ENCODE measurements around the gene SYT14. TPM values are rescaled to one million over a fixed set of nuclear protein-coding genes. Genes with fewer than 3 reads are reported as not detected.

The SYT14 gene
- polyA plus RNA-seq, 2 donors, result under 0.01 TPM

DNA sequence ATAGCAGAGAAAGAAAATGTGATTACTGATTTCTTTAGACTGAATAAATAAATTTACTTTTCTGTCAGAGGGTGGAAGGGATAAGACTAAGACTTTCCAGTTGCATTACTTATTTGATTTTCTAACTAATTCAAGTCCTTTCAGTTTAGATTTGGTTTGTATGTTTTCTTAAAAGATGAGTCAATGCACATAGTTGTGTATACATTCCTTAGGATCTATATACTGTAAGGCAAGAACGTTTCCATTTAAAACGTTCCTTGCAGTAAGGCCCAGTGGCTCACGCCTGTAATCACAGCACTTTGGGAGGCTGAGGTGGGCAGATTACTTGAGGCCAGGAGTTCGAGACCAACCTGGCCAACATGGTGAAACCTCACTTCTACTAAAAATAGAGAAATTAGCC is 280.0 kb downstream of the SYT14 start:
- Histone ChIP-seq H3K4me1 (ENCODE audit: control insufficient read depth in 2 of 2, insufficient read depth in 2 of 2, low read length in 1 of 2) (peaks cover 0 to 3% of the 10 kb centered on the region in 2 donors), H3K27ac (ENCODE audit: low read depth in 2 of 2, low read length in 1 of 2) (no peak overlapping the region), H3K9me3 (ENCODE audit: control insufficient read depth in 2 of 2, insufficient read depth in 1 of 2, low read depth in 1 of 2, low read length in 1 of 2) (no peaks in the 10 kb centered on the region), H3K4me3 (ENCODE audit: low read depth in 1 of 2, low read length in 2 of 2) (no peak overlapping the region), H3K27me3 (ENCODE audit: control insufficient read depth in 1 of 2, insufficient read depth in 2 of 2, low read length in 2 of 2) (no peaks in the 10 kb centered on the region), H3K36me3 (ENCODE audit: control insufficient read depth in 2 of 2, insufficient read depth in 2 of 2, low read length in 1 of 2) (no peaks in the 10 kb centered on the region)
- 66 to 68% methylated on average over 4 of the region's 4 CpGs for WGBS, 2 donors

Other genes starting within 250 kb of the SYT14 start
- gene HSD11B1, start 233.4 kb upstream of the SYT14 start, polyA plus RNA-seq, result under 1 TPM; 0.24 to 0.41 TPM
- 1 to 10 TPM; 2.5 to 2.9 TPM for gene TRAF3IP3, start 182.2 kb upstream of the SYT14 start, polyA plus RNA-seq
- 1 to 10 TPM; 2.1 to 2.8 TPM for gene C1orf74, start 153.7 kb upstream of the SYT14 start, polyA plus RNA-seq
- 10 to 100 TPM; 36.7 to 50.3 TPM for gene IRF6, start 132.1 kb upstream of the SYT14 start, polyA plus RNA-seq
- gene UTP25, start 110.2 kb upstream of the SYT14 start, polyA plus RNA-seq, result 1 to 10 TPM; 1.3 to 2.4 TPM